ES-I3 (cell line): Measurements from ENCODE around the gene CAMTA1.
"Not testable (repeated sequence)": the region's sequence is repeated elsewhere in the genome, so short reads cannot be mapped to it uniquely, and the experiment has no call there.

Experiments used
- H3K36me3 ChIP-seq: 2 replicates; pipeline ENCODE4 v1.6.1; 2013; ENCODE audit warnings: mild to moderate bottlenecking, low read length, control low read depth, moderate library complexity; ENCODE audit not compliant: insufficient read depth
- H3K4me1 ChIP-seq: 2 replicates; pipeline ENCODE4 v1.6.1; 2013; ENCODE audit warnings: mild to moderate bottlenecking, control low read depth, low read length; ENCODE audit not compliant: insufficient read depth
- H3K9ac ChIP-seq: 2 replicates; pipeline ENCODE4 v1.6.1; 2013; ENCODE audit warnings: low read depth, mild to moderate bottlenecking, low read length, moderate library complexity
- H3K9me3 ChIP-seq: 2 replicates; pipeline ENCODE4 v1.6.1; 2013; ENCODE audit warnings: mild to moderate bottlenecking, low read length, moderate library complexity; ENCODE audit not compliant: control insufficient read depth, insufficient read depth

Gene CAMTA1

GRCh38 chr1:7136166-7136953 lies 351.1 kb downstream of the CAMTA1 start:
- H3K9me3 ChIP-seq: no peaks in the 10 kb centered on the region
- no peaks in the 10 kb centered on the region for H3K36me3 ChIP-seq
- no peaks in the 10 kb centered on the region for H3K4me1 ChIP-seq
- no peak overlapping the region for H3K9ac ChIP-seq

DNA sequence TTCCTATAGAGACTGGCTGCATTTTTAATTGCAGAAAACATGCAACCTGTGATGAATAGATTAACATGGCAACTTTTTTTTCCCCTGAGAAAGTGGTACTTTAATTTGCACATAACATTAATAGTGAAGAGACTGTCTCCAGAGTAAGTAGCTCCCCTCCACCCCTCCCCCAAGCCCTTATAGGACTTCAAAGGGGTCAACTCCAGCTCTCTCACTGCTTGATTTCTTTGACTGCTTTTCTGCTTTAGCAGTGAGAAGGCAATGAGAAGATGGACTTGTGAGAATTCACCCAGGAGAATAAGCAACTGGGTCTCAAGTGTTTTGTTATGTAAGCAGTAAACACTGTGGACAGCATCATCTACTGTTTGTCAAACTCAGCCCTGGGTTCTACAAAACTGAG lies 355.0 kb downstream of the CAMTA1 start:
- H3K4me1 ChIP-seq: no peaks in the 10 kb centered on the region
- H3K9me3 ChIP-seq: no peaks in the 10 kb centered on the region
- no peak overlapping the region for H3K9ac ChIP-seq
- H3K36me3 ChIP-seq: no peaks in the 10 kb centered on the region

GRCh38 chr1:7145947-7146346 lies 360.7 kb downstream of the CAMTA1 start:
- no peak overlapping the region for H3K9ac ChIP-seq
- peaks cover 12% of the 10 kb centered on the region; the same call in 1 of the 2 replicates for H3K4me1 ChIP-seq
- no peaks in the 10 kb centered on the region for H3K9me3 ChIP-seq

GRCh38 chr1:7146710-7147109 lies 361.5 kb downstream of the CAMTA1 start:
- no peaks in the 10 kb centered on the region for H3K9me3 ChIP-seq
- H3K4me1 ChIP-seq: peaks cover 14% of the 10 kb centered on the region; the same call in 1 of the 2 replicates
- no peaks in the 10 kb centered on the region for H3K36me3 ChIP-seq

More at GRCh38 chr1:7145947-7146346, 360.7 kb downstream of the CAMTA1 start:
- no peaks in the 10 kb centered on the region for H3K36me3 ChIP-seq

DNA sequence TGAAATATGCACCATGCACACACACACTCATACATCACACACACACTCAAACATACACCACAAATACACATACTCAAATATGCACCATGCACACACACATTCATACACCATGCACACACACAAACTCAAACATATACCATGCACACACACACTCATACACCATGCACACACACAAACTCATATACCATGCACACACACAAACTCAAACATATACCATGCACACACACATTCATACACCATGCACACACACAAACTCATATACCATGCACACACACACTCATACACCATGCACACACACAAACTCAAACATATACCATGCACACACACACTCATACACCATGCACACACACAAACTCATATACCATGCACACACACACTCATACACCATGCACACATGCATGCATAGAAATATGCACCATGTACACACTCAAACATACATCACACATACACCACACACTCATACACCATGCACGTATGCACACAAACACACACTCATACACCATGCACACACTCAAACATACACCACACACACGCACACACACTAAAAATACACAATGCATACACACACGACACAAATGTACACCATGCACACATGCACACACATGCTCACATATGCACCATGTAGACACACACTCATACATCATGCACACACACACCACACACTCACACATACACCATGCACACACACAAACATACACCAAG lies 362.5 kb downstream of the CAMTA1 start:
- H3K9me3 ChIP-seq, H3K9ac ChIP-seq, H3K36me3 ChIP-seq: not testable (repeated sequence)
- H3K4me1 ChIP-seq: peaks cover 17% of the 10 kb centered on the region; the same call in 1 of the 2 replicates

More at GRCh38 chr1:7146710-7147109, 361.5 kb downstream of the CAMTA1 start:
- no peak overlapping the region for H3K9ac ChIP-seq

DNA sequence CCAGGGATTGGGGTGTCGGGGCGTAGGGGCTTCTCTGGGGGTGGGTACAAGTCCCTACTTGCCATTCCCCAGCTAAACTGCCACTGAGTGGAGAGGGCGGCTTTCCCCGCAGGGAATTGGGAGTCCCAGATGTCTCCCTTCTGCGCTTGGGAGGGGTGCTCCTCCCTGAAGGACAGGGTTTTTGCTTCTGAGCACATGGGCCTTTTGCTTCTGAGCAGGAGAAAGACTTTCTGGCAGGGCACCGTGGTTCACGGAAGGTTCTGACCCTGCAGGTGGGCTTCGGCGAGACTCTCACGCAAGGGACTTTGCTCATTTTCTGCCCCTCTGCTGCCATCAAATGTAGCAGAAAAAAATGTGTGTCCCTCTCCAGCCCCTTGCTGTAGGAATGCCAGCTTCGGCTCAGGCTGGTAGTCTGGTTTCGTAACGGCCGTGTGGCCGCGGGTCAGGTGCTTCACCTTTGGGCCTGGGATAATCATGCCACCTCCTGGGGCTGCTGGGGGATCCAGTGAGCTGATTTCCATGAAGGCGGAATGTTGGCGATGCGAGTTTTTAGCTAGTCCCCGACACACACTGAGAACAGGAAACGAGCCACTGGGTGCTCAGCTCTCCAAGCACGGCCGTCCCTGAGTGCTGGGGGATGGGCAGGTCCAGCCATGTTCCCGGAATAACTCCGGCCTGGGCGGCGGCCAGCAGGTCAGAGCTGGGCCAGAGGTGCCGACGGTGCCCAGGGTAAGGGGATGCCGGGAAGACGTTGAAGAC lies 364.0 kb downstream of the CAMTA1 start:
- peaks cover 23% of the 10 kb centered on the region; the same call in 1 of the 2 replicates for H3K4me1 ChIP-seq
- no peak overlapping the region for H3K9ac ChIP-seq
- H3K36me3 ChIP-seq: no peaks in the 10 kb centered on the region
- no peaks in the 10 kb centered on the region for H3K9me3 ChIP-seq

DNA sequence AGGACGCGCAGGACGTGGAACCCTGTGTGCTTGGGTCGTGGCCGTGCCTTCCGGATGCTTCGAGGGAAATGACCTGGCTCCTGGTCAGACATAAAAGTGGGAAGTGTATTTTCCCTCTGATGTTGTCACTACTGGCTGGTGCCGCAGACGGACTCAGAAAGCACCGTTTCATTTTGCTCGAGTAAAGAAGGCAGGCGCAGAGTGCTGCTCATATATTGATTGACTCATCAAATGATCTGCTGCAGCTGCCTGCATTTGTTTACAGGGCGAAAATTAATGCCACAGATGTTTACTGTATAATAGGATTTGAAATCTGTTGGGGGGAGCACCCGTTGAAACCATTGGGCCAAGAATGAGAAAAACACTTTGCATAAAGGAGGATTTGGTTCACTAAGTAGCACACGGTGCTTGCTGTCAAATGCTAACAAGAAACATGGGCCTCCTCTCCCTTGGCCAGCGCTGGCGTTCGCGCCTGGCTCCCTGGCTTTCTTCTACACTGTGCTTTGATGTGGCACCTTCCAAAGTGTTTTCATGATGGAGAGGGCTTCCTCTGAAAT lies 365.5 kb downstream of the CAMTA1 start:
- H3K9ac ChIP-seq: no peak overlapping the region
- no peaks in the 10 kb centered on the region for H3K36me3 ChIP-seq
- H3K4me1 ChIP-seq: peaks cover 23% of the 10 kb centered on the region; the same call in 1 of the 2 replicates
- H3K9me3 ChIP-seq: no peaks in the 10 kb centered on the region

DNA sequence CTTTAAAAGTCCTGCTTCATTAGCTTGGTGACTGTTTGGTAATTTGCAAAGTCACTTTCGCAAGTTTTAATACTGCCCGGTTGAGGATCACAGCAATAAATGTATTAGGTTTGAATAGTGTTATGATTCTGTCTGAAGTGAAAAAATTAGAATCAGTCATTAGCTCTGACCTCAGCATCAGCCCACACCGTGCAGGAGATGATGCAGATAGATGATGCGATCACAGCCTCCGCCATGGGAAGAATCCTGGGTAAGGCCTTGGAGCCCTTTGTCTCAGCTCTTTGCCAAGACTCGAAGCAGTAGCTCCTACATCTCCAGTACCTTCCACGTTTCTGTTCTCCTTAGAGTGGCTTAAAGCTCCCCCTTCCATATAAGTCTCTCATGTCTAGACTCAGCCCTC lies 366.7 kb downstream of the CAMTA1 start:
- no peaks in the 10 kb centered on the region for H3K9me3 ChIP-seq
- no peak overlapping the region for H3K9ac ChIP-seq
- H3K4me1 ChIP-seq: peaks cover 23% of the 10 kb centered on the region; the same call in 1 of the 2 replicates
- H3K36me3 ChIP-seq: no peaks in the 10 kb centered on the region

GRCh38 chr1:7152655-7153054 lies 367.4 kb downstream of the CAMTA1 start:
- no peaks in the 10 kb centered on the region for H3K36me3 ChIP-seq
- H3K9me3 ChIP-seq: no peaks in the 10 kb centered on the region
- H3K9ac ChIP-seq: no peak overlapping the region
- H3K4me1 ChIP-seq: peaks cover 23% of the 10 kb centered on the region; the same call in 1 of the 2 replicates

GRCh38 chr1:7153464-7153863 lies 368.2 kb downstream of the CAMTA1 start:
- Histone ChIP-seq H3K9me3 (no peaks in the 10 kb centered on the region), H3K9ac (no peak overlapping the region), H3K4me1 (peaks cover 23% of the 10 kb centered on the region; the same call in 1 of the 2 replicates), H3K36me3 (no peaks in the 10 kb centered on the region)

GRCh38 chr1:7159116-7159781 lies 374.0 kb downstream of the CAMTA1 start:
- no peaks in the 10 kb centered on the region for H3K4me1 ChIP-seq
- H3K36me3 ChIP-seq: no peaks in the 10 kb centered on the region
- no peaks in the 10 kb centered on the region for H3K9me3 ChIP-seq

DNA sequence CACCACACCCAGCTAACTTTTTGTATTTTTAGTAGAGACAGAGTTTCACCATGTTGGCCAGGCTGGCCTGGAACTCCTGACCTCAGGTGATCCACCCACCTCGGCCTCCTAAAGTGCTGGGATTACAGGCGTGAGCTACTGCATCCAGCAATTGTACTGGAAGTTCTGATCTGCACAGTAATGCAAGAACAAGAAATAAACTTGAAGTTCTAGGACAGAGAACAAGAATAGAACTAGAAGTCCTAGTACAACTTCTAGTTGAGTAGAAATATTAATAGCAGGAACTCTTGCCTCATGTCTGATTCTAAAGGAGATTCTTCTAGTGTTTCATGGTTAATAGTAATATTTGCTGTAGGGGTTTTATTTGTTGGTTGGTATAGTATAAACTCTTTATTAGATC lies 383.3 kb downstream of the CAMTA1 start:
- H3K36me3 ChIP-seq, H3K9me3 ChIP-seq, H3K4me1 ChIP-seq, H3K9ac ChIP-seq: not testable (repeated sequence)

More at GRCh38 chr1:7159116-7159781, 374.0 kb downstream of the CAMTA1 start:
- H3K9ac ChIP-seq: no peak overlapping the region

GRCh38 chr1:7171168-7171567 lies 385.9 kb downstream of the CAMTA1 start:
- no peaks in the 10 kb centered on the region for H3K4me1 ChIP-seq
- no peak overlapping the region for H3K9ac ChIP-seq
- no peaks in the 10 kb centered on the region for H3K9me3 ChIP-seq
- no peaks in the 10 kb centered on the region for H3K36me3 ChIP-seq

DNA sequence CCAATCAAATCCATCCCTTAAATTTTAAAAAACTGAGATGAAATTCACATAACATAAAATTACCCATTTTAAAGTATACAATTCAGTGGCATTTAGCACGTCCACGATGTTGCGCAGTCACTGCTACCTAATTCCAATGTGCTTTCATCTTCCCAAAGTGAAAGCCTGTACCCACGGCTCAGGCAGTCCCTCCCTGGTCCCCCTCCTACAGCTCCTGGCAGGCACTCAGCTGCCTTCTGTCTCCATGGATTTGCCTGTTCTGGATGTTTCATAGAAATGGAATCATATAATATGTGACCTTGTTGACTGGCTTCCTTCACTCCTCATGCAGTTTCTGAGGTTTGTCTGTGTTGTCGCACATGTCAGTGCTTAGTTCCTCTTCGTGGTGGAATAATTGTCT lies 386.3 kb downstream of the CAMTA1 start:
- H3K36me3 ChIP-seq: no peaks in the 10 kb centered on the region
- H3K9me3 ChIP-seq: no peaks in the 10 kb centered on the region
- H3K4me1 ChIP-seq: no peaks in the 10 kb centered on the region
- no peak overlapping the region for H3K9ac ChIP-seq
